ENCODE measurements around the gene ASIC1.

ASIC1 gene

DNA sequence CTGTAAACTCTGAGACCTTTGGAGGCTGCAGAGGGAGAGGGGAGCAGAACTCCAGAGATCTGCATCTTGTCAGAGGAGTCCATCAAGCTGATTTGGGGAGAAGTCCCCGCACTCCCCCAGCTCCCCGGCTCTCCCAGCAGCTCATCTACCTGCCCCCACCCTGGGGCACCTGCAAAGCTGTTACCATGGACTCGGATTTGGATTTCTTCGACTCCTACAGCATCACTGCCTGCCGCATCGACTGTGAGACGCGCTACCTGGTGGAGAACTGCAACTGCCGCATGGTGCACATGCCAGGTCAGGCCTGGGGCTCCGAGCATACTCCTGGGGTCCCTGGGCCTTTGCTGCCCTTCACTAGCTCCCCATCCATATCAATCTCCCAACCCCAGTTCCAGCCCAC is 20.9 kb downstream of the ASIC1 start:
- no peaks in the 10 kb centered on the region for H3K9me2 ChIP-seq (replicated peaks; ENCODE audit: insufficient read depth, low read length)
- H4K20me1 ChIP-seq (ENCODE audit: low read depth, low read length) = no peaks in the 10 kb centered on the region
- H3K4me2 ChIP-seq (ENCODE audit: low read depth, low read length, poor library complexity, severe bottlenecking) = no peak overlapping the region
- no peak overlapping the region for H3K4me3 ChIP-seq (ENCODE audit: insufficient read depth, low read length, poor library complexity, severe bottlenecking)
- no peaks in the 10 kb centered on the region for H3K9me3 ChIP-seq (ENCODE audit: insufficient read depth, low read length)
- no peaks in the 10 kb centered on the region for H3K36me3 ChIP-seq (ENCODE audit: low read length)
- H3K9ac ChIP-seq (ENCODE audit: low read length) = no peak overlapping the region
- no peaks in the 10 kb centered on the region for H3K27me3 ChIP-seq (ENCODE audit: low read length)
- no peaks in the 10 kb centered on the region for H3F3A ChIP-seq (ENCODE audit: insufficient read depth)
- H2AFZ ChIP-seq (ENCODE audit: low read depth, low read length, severe bottlenecking) = no peak overlapping the region
- TF ChIP-seq, protein P1, sequence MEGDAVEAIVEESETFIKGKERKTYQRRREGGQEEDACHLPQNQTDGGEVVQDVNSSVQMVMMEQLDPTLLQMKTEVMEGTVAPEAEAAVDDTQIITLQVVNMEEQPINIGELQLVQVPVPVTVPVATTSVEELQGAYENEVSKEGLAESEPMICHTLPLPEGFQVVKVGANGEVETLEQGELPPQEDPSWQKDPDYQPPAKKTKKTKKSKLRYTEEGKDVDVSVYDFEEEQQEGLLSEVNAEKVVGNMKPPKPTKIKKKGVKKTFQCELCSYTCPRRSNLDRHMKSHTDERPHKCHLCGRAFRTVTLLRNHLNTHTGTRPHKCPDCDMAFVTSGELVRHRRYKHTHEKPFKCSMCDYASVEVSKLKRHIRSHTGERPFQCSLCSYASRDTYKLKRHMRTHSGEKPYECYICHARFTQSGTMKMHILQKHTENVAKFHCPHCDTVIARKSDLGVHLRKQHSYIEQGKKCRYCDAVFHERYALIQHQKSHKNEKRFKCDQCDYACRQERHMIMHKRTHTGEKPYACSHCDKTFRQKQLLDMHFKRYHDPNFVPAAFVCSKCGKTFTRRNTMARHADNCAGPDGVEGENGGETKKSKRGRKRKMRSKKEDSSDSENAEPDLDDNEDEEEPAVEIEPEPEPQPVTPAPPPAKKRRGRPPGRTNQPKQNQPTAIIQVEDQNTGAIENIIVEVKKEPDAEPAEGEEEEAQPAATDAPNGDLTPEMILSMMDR (IDR thresholded peaks at IDR 0.05; ENCODE audit: insufficient read depth, low read length, poor library complexity, severe bottlenecking) = no peak
- TF ChIP-seq EZH2phosphoT487 (conservative IDR thresholded peaks at IDR 0.05; ENCODE audit: low read length) = no peak
- H3K79me2 ChIP-seq (ENCODE audit: insufficient read depth, low read length) = no peaks in the 10 kb centered on the region
- H3K27ac ChIP-seq (ENCODE audit: low read depth, low read length) = no peak overlapping the region

DNA sequence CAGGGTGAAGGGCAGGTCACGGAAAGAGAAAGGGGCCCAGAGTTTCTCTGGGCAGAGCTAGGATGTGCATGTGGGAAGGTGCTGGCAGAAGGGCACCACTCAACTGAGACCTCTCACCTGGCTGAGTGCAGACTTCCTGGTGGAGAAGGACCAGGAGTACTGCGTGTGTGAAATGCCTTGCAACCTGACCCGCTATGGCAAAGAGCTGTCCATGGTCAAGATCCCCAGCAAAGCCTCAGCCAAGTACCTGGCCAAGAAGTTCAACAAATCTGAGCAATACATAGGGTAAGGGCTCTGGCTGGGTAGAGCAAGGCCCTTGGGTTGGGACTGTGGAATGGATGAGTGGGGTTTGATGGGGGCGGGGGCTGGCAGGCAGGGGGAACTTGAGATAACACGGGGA is 22.4 kb downstream of the ASIC1 start:
- no peak overlapping the region for H3K9ac ChIP-seq (ENCODE audit: low read length)
- no peaks in the 10 kb centered on the region for H3K27me3 ChIP-seq (ENCODE audit: low read length)

DNA sequence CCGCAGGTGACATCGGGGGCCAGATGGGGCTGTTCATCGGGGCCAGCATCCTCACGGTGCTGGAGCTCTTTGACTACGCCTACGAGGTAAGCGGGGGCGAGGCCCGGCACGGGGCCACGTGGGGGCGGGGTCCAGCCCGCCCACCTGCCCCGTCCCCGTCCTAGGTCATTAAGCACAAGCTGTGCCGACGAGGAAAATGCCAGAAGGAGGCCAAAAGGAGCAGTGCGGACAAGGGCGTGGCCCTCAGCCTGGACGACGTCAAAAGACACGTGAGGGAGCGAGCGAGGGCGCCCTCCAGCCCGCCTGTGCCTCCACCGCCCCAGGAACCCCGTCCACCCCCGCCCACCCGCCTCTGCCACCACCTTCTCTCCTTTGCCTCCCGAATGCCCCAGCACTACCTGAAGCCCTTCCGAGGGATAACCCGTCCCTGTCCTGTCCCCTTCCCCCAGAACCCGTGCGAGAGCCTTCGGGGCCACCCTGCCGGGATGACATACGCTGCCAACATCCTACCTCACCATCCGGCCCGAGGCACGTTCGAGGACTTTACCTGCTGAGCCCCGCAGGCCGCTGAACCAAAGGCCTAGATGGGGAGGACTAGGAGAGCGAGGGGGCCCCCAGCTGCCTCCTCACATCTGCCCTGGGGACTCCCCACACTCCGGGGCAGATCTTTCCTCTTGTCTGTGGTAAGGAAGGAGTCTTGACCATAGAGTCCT is 23.9 kb downstream of the ASIC1 start:
- Histone ChIP-seq H3K79me2 (ENCODE audit: insufficient read depth, low read length) (no peaks in the 10 kb centered on the region; the same call in 1 of the 2 replicates), H3K27me3 (ENCODE audit: low read length) (no peaks in the 10 kb centered on the region), H4K20me1 (ENCODE audit: low read depth, low read length) (no peaks in the 10 kb centered on the region), H3K9me3 (ENCODE audit: insufficient read depth, low read length) (no peaks in the 10 kb centered on the region), H3F3A (ENCODE audit: insufficient read depth) (peaks cover 12% of the 10 kb centered on the region), H3K36me3 (ENCODE audit: low read length) (no peaks in the 10 kb centered on the region), H3K4me3 (ENCODE audit: insufficient read depth, low read length, poor library complexity, severe bottlenecking) (no peak overlapping the region), H3K9me2 (replicated peaks; ENCODE audit: insufficient read depth, low read length) (no peaks in the 10 kb centered on the region), H3K9ac (ENCODE audit: low read length) (no peak overlapping the region), H2AFZ (ENCODE audit: low read depth, low read length, severe bottlenecking) (no peak overlapping the region), H3K4me2 (ENCODE audit: low read depth, low read length, poor library complexity, severe bottlenecking) (no peak overlapping the region), H3K27ac (ENCODE audit: low read depth, low read length) (no peak overlapping the region)
- TF ChIP-seq, protein P1 (IDR thresholded peaks at IDR 0.05; ENCODE audit: insufficient read depth, low read length, poor library complexity, severe bottlenecking) = no peak
- no peak for TF ChIP-seq EZH2phosphoT487 (conservative IDR thresholded peaks at IDR 0.05; ENCODE audit: low read length)

More for the DNA sequence above, 22.4 kb downstream of the ASIC1 start:
- no peak overlapping the region for H3K4me3 ChIP-seq (ENCODE audit: insufficient read depth, low read length, poor library complexity, severe bottlenecking)
- no peaks in the 10 kb centered on the region for H3K36me3 ChIP-seq (ENCODE audit: low read length)
- no peaks in the 10 kb centered on the region for H3K9me3 ChIP-seq (ENCODE audit: insufficient read depth, low read length)
- TF ChIP-seq EZH2phosphoT487 (conservative IDR thresholded peaks at IDR 0.05; ENCODE audit: low read length) = no peak
- TF ChIP-seq, protein P1 (IDR thresholded peaks at IDR 0.05; ENCODE audit: insufficient read depth, low read length, poor library complexity, severe bottlenecking) = no peak
- H3K79me2 ChIP-seq (ENCODE audit: insufficient read depth, low read length) = no peaks in the 10 kb centered on the region
- H3K27ac ChIP-seq (ENCODE audit: low read depth, low read length) = no peak overlapping the region
- H4K20me1 ChIP-seq (ENCODE audit: low read depth, low read length) = no peaks in the 10 kb centered on the region
- no peaks in the 10 kb centered on the region for H3K9me2 ChIP-seq (replicated peaks; ENCODE audit: insufficient read depth, low read length)
- no peak overlapping the region for H2AFZ ChIP-seq (ENCODE audit: low read depth, low read length, severe bottlenecking)
- no peak overlapping the region for H3K4me2 ChIP-seq (ENCODE audit: low read depth, low read length, poor library complexity, severe bottlenecking)
- H3F3A ChIP-seq (ENCODE audit: insufficient read depth) = peaks cover 5% of the 10 kb centered on the region

All from SU-DHL-6 (cell line).